Calu3 (cell line): ENCODE results near the gene NOXA1. TPM values are rescaled to one million over a fixed set of nuclear protein-coding genes. Genes with fewer than 3 reads are reported as not detected.

Experiments
- BruUV-seq: library from RNA; stranded (reverse); fragments of 400-500 nt; replicated peaks from 2 replicates; lab custom pipeline; 2021; lab: Mats Ljungman, UMichigan
- CTCF ChIA-PET: fragments of 300-600 bp; sonication (Branson Sonifier 250); formaldehyde crosslinking; loops from one replicate; lab custom pipeline; 2022; ENCODE audit warnings: antibody characterized with exemption; lab: Charles Lee
- DNase-seq: peaks from one replicate; pipeline ENCODE4 v3.0.0; 2022
- H3K27ac Mint-ChIP-seq: one replicate; pipeline ENCODE4 v1.8.0; 2022; ENCODE audit warnings: mixed read lengths; ENCODE audit not compliant: unreplicated experiment
- H3K27me3 Mint-ChIP-seq: one replicate; pipeline ENCODE4 v1.8.0; 2022; ENCODE audit warnings: mixed read lengths; ENCODE audit not compliant: unreplicated experiment
- H3K36me3 Mint-ChIP-seq: one replicate; pipeline ENCODE4 v1.8.0; 2022; ENCODE audit warnings: mild to moderate bottlenecking, moderate library complexity, mixed read lengths; ENCODE audit not compliant: insufficient read depth, unreplicated experiment
- H3K4me1 Mint-ChIP-seq: one replicate; pipeline ENCODE4 v1.8.0; 2022; ENCODE audit warnings: mild to moderate bottlenecking, low read depth, mixed read lengths; ENCODE audit not compliant: unreplicated experiment
- H3K4me3 Mint-ChIP-seq: one replicate; pipeline ENCODE4 v1.8.0; 2022; ENCODE audit warnings: mild to moderate bottlenecking, low read depth, moderate library complexity, mixed read lengths; ENCODE audit not compliant: unreplicated experiment
- H3K9me3 Mint-ChIP-seq: one replicate; pipeline ENCODE4 v1.8.0; 2022; ENCODE audit warnings: low read depth, mixed read lengths; ENCODE audit not compliant: unreplicated experiment
- CTCF ChIP-seq: fragments of 200-600 bp; IDR thresholded peaks from one replicate; pipeline ENCODE4 v1.8.0; 2022; ENCODE audit warnings: antibody characterized with exemption; ENCODE audit not compliant: unreplicated experiment
- intact Hi-C: fragments of 100-400 bp; cut with micrococcal nuclease; formaldehyde crosslinking; loops from one replicate; pipeline ENCODE4 v1.10.0; 2022; ENCODE audit not compliant: unreplicated experiment
- total RNA-seq: library from RNA; stranded (reverse); gene quantifications from 2 replicates; pipeline ENCODE4 v1.2.3, GENCODE V29; 2022

Gene NOXA1
- total RNA-seq, 1 experiment from 2014 or later, result 12.3 TPM

GRCh38 chr9:137476856-137477255, 53.7 kb downstream of the NOXA1 start:
- Mint-ChIP-seq H3K9me3 (peaks cover 8% of the 10 kb centered on the region), H3K4me1 (no peaks in the 10 kb centered on the region), H3K27ac (no peak overlapping the region), H3K27me3 (peaks cover 26% of the 10 kb centered on the region), H3K36me3 (no peaks in the 10 kb centered on the region), H3K4me3 (no peak overlapping the region)
- intact Hi-C loops, result no loop called here
- CTCF ChIA-PET, result no interaction called here
- DNase-seq, result no peak
- TF ChIP-seq CTCF, result no peak
- no TSS peak for BruUV-seq

GRCh38 chr9:137477778-137478612, 54.8 kb downstream of the NOXA1 start:
- DNase-seq, result no peak
- Mint-ChIP-seq H3K36me3 (no peaks in the 10 kb centered on the region), H3K9me3 (peaks cover 8% of the 10 kb centered on the region), H3K27ac (no peak overlapping the region), H3K27me3 (peaks cover 26% of the 10 kb centered on the region), H3K4me3 (no peak overlapping the region), H3K4me1 (no peaks in the 10 kb centered on the region)
- intact Hi-C loops, result no loop called here
- BruUV-seq, result no TSS peak
- CTCF ChIA-PET, result no interaction called here
- TF ChIP-seq CTCF, result no peak

- BruUV-seq, result no TSS peak
- H3K9me3 Mint-ChIP-seq, result peaks cover 8% of the 10 kb centered on the region
- H3K4me3 Mint-ChIP-seq, result no peak overlapping the region
- DNase-seq, result no peak
- no peak overlapping the region for H3K27ac Mint-ChIP-seq
- no peaks in the 10 kb centered on the region for H3K4me1 Mint-ChIP-seq
- H3K36me3 Mint-ChIP-seq, result no peaks in the 10 kb centered on the region
- no peak for TF ChIP-seq CTCF
- peaks cover 26% of the 10 kb centered on the region for H3K27me3 Mint-ChIP-seq
- CTCF ChIA-PET, result no interaction called here
- intact Hi-C loops, result no loop called here
Measured at GRCh38 chr9:137478613-137478961, 55.4 kb downstream of the NOXA1 start.

GRCh38 chr9:137478962-137479861, 56.0 kb downstream of the NOXA1 start:
- Mint-ChIP-seq H3K4me3 (no peak overlapping the region), H3K4me1 (no peaks in the 10 kb centered on the region), H3K9me3 (peaks cover 7% of the 10 kb centered on the region), H3K27ac (no peak overlapping the region), H3K27me3 (peaks cover 26% of the 10 kb centered on the region), H3K36me3 (no peaks in the 10 kb centered on the region)
- DNase-seq, result no peak
- intact Hi-C loops, result no loop called here
- no peak for TF ChIP-seq CTCF
- CTCF ChIA-PET, result no interaction called here
- BruUV-seq, result no TSS peak
